Measurements from ENCODE around the gene SLC2A13. TPM values are rescaled to one million over a fixed set of nuclear protein-coding genes. Genes with fewer than 3 reads are reported as not detected.
"Not testable (repeated sequence)": the region's sequence is repeated elsewhere in the genome, so short reads cannot be mapped to it uniquely, and the experiment has no call there.

Gene SLC2A13
- total and polyA plus RNA-seq, 2 donors from 2014 or later, result 3.9 to 18.6 TPM

DNA sequence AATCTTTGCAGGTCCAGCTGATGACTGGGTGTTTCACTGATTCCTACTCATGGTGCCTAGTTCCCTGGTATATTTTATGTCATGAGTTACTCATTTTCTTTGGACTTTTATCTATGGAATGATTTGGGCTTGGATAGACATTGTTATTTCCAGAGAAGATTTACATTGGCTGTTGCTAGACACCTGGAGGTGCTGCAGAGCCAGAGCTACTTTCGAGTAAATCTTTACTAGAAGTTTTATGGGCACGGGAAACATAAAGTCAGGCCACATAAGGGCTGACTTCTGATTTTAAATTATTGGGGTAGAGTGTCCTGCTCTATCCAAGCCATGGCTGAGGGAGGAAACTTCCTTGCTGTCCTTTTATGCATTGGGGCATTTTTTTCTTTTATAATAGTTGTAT lies 310.4 kb downstream of the SLC2A13 start:
- H3K27me3 ChIP-seq (ENCODE audit: control insufficient read depth, insufficient read depth, low read length), result no peaks in the 10 kb centered on the region
- no peak overlapping the region for H3K4me3 ChIP-seq (ENCODE audit: low read length in 3 of 3)
- intact Hi-C loops (cut with DNase I), result no loop called here
- H3K36me3 ChIP-seq (ENCODE audit: control insufficient read depth in 2 of 3, insufficient read depth in 3 of 3, low read length in 3 of 3), result no peaks in the 10 kb centered on the region
- no peaks in the 10 kb centered on the region for H3K9me3 ChIP-seq (ENCODE audit: control insufficient read depth in 2 of 3, insufficient read depth in 1 of 3, low read length in 3 of 3)
- H3K9ac ChIP-seq (ENCODE audit: low read length in 3 of 3), result no peak overlapping the region
- no peaks in the 10 kb centered on the region for H3K4me1 ChIP-seq (ENCODE audit: control insufficient read depth in 2 of 3, insufficient read depth in 2 of 3, low read depth in 1 of 3, low read length in 3 of 3)
- TF ChIP-seq, protein P1, sequence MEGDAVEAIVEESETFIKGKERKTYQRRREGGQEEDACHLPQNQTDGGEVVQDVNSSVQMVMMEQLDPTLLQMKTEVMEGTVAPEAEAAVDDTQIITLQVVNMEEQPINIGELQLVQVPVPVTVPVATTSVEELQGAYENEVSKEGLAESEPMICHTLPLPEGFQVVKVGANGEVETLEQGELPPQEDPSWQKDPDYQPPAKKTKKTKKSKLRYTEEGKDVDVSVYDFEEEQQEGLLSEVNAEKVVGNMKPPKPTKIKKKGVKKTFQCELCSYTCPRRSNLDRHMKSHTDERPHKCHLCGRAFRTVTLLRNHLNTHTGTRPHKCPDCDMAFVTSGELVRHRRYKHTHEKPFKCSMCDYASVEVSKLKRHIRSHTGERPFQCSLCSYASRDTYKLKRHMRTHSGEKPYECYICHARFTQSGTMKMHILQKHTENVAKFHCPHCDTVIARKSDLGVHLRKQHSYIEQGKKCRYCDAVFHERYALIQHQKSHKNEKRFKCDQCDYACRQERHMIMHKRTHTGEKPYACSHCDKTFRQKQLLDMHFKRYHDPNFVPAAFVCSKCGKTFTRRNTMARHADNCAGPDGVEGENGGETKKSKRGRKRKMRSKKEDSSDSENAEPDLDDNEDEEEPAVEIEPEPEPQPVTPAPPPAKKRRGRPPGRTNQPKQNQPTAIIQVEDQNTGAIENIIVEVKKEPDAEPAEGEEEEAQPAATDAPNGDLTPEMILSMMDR (IDR thresholded peaks at IDR 0.05; ENCODE audit: borderline replicate concordance, extremely low read depth, insufficient read depth), result no peak
- H3K27ac ChIP-seq (ENCODE audit: low read depth in 2 of 2, low read length in 2 of 2), result no peak overlapping the region
- DNase-seq (no peak), FAIRE-seq (no peak)

DNA sequence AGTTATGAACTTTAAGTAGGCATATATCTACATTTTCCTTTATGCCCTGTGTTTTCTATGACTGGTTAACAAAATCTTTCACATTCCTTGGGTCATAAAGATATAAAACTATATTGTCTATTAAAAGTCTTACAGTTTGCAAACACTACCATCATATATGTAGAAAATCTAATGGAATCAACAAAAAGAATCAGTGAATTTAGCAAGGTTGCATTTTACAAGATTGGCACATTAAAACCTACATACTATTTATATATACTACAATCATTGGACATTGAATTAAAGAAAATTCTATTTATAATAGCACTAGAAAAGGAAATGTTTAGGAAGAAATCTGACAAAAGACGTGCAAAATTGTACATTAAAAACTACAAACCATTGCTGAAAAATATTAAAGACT lies 312.9 kb downstream of the SLC2A13 start:
- no peaks in the 10 kb centered on the region for H3K27me3 ChIP-seq (ENCODE audit: control insufficient read depth, insufficient read depth, low read length)
- no peaks in the 10 kb centered on the region for H3K4me1 ChIP-seq (ENCODE audit: control insufficient read depth in 2 of 3, insufficient read depth in 2 of 3, low read depth in 1 of 3, low read length in 3 of 3)
- H3K4me3 ChIP-seq (ENCODE audit: low read length in 3 of 3), result no peak overlapping the region
- H3K27ac ChIP-seq (ENCODE audit: low read depth in 2 of 2, low read length in 2 of 2), result no peak overlapping the region
- FAIRE-seq (no peak), DNase-seq (no peak)
- no peaks in the 10 kb centered on the region for H3K36me3 ChIP-seq (ENCODE audit: control insufficient read depth in 2 of 3, insufficient read depth in 3 of 3, low read length in 3 of 3)
- H3K9ac ChIP-seq (ENCODE audit: low read length in 3 of 3), result no peak overlapping the region
- intact Hi-C loops (cut with DNase I), result no loop called here
- TF ChIP-seq, protein P1 (IDR thresholded peaks at IDR 0.05; ENCODE audit: borderline replicate concordance, extremely low read depth, insufficient read depth), result no peak
- H3K9me3 ChIP-seq (ENCODE audit: control insufficient read depth in 2 of 3, insufficient read depth in 1 of 3, low read length in 3 of 3), result no peaks in the 10 kb centered on the region

DNA sequence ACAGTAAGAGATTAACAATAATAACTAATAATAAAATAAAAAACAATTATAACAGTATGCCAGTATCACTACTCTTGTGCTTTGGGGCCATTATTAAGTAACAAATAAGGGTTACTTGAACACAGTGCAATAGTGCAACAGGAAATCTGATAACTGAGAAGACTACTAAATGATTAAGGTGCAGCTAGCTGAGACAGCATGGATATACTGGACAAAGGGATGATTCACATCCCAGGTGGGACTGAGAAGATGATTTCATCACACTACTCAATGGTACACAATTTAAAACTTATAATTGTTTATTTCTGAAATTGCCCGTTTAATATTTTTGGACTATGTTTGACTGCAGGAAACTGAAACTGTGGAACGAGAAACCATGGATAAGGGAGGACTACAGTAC lies 317.6 kb downstream of the SLC2A13 start:
- no peak for DNase-seq
- no peak overlapping the region for H3K4me3 ChIP-seq (ENCODE audit: low read length in 3 of 3)
- H3K36me3 ChIP-seq (ENCODE audit: control insufficient read depth in 2 of 3, insufficient read depth in 3 of 3, low read length in 3 of 3), result no peaks in the 10 kb centered on the region
- H3K27me3 ChIP-seq (ENCODE audit: control insufficient read depth, insufficient read depth, low read length), result no peaks in the 10 kb centered on the region
- TF ChIP-seq, protein P1 (IDR thresholded peaks at IDR 0.05; ENCODE audit: borderline replicate concordance, extremely low read depth, insufficient read depth), result no peak
- H3K4me1 ChIP-seq (ENCODE audit: control insufficient read depth in 2 of 3, insufficient read depth in 2 of 3, low read depth in 1 of 3, low read length in 3 of 3), result no peaks in the 10 kb centered on the region
- intact Hi-C loops (cut with DNase I), result no loop called here
- H3K27ac ChIP-seq (ENCODE audit: low read depth in 2 of 2, low read length in 2 of 2), result no peak overlapping the region
- FAIRE-seq, result no peak
- no peaks in the 10 kb centered on the region for H3K9me3 ChIP-seq (ENCODE audit: control insufficient read depth in 2 of 3, insufficient read depth in 1 of 3, low read length in 3 of 3)
- no peak overlapping the region for H3K9ac ChIP-seq (ENCODE audit: low read length in 3 of 3)

DNA sequence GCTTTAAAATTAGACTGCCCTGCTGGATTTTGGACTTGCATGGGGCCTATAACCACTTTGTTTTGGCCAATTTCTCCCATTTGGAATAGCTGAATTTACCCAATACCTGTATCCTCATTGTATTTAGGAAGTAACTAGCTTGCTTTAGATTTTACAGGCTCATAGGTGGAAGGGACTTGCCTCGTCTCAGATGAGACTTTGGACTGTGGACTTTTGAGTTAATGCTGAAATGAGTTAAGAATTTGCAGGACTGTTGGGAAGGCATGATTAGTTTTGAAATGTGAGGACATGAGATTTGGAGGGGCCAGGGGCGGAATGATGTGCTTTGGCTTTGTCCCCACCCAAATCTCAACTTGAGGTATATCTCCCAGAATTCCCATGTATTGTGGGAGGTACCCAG lies 320.1 kb downstream of the SLC2A13 start:
- H3K36me3 ChIP-seq (ENCODE audit: control insufficient read depth in 2 of 3, insufficient read depth in 3 of 3, low read length in 3 of 3); H3K27me3 ChIP-seq (ENCODE audit: control insufficient read depth, insufficient read depth, low read length); H3K27ac ChIP-seq (ENCODE audit: low read depth in 2 of 2, low read length in 2 of 2); H3K9ac ChIP-seq (ENCODE audit: low read length in 3 of 3); H3K4me3 ChIP-seq (ENCODE audit: low read length in 3 of 3); H3K4me1 ChIP-seq (ENCODE audit: control insufficient read depth in 2 of 3, insufficient read depth in 2 of 3, low read depth in 1 of 3, low read length in 3 of 3); H3K9me3 ChIP-seq (ENCODE audit: control insufficient read depth in 2 of 3, insufficient read depth in 1 of 3, low read length in 3 of 3); DNase-seq; FAIRE-seq; intact Hi-C loops (cut with DNase I): not testable (repeated sequence)
